ENCODE data around the gene ERRFI1. TPM values are rescaled to one million over a fixed set of nuclear protein-coding genes. Genes with fewer than 3 reads are reported as not detected.

ERRFI1 gene
- total and polyA plus RNA-seq, 10 of the 15 experiments (the other 5 are each of a cell fraction or from before 2014, with no cell fraction given): 0.90 to 6.5 (median 3.1) TPM

DNA sequence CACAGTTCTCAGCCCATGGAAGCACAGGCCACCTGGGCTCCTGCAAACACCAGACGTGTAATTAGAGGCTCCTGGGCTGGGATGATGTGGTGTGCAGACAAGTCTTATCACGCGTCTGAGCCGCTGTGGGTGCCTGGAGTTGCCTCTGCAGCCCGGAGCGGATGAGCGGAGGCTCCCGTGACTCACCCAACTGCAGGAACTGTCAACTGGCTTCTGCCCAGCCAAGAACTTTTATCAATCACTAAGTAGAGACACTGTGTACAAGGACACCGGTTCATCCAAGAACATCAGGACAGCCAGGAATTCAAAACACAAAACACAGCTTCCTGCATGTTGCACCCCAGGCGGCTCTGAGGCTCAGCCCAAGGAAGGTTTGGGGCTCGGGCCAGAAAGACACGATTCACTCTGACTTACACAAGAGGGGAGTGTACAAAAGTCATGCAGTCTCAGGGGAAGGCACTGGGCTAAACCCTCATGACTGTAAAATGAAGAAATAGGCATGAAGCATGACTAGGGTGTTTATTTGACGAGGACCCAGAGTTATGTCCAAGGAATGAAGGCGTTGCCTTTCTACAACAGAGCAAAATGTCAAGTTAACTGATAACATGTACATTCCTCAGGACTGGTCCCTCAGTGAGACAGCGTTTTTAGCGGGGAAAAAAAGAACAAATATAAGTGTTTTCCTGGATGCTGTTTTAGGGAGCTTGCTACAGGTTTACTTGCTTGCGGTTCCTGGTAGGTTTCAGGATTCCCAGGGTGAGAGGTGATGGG lies 21.1 kb downstream of the ERRFI1 start (continued):
- TF ChIP-seq, protein P1, sequence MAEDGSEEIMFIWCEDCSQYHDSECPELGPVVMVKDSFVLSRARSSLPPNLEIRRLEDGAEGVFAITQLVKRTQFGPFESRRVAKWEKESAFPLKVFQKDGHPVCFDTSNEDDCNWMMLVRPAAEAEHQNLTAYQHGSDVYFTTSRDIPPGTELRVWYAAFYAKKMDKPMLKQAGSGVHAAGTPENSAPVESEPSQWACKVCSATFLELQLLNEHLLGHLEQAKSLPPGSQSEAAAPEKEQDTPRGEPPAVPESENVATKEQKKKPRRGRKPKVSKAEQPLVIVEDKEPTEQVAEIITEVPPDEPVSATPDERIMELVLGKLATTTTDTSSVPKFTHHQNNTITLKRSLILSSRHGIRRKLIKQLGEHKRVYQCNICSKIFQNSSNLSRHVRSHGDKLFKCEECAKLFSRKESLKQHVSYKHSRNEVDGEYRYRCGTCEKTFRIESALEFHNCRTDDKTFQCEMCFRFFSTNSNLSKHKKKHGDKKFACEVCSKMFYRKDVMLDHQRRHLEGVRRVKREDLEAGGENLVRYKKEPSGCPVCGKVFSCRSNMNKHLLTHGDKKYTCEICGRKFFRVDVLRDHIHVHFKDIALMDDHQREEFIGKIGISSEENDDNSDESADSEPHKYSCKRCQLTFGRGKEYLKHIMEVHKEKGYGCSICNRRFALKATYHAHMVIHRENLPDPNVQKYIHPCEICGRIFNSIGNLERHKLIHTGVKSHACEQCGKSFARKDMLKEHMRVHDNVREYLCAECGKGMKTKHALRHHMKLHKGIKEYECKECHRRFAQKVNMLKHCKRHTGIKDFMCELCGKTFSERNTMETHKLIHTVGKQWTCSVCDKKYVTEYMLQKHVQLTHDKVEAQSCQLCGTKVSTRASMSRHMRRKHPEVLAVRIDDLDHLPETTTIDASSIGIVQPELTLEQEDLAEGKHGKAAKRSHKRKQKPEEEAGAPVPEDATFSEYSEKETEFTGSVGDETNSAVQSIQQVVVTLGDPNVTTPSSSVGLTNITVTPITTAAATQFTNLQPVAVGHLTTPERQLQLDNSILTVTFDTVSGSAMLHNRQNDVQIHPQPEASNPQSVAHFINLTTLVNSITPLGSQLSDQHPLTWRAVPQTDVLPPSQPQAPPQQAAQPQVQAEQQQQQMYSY (CRISPR knock-in tag; IDR thresholded peaks at IDR 0.05): no peak
- no peak for TF ChIP-seq ZNF207 (IDR thresholded peaks at IDR 0.05; ENCODE audit: borderline replicate concordance)
- no peak for TF ChIP-seq BACH1 (IDR thresholded peaks at IDR 0.05; ENCODE audit: borderline replicate concordance)
- TF ChIP-seq RBBP5 (conservative IDR thresholded peaks at IDR 0.05): no peak

- Histone ChIP-seq H3K9me3 (replicated peaks; ENCODE audit: control insufficient read depth, insufficient read depth, low read length) (no peaks in the 10 kb centered on the region), H3K27ac (ENCODE audit: control insufficient read depth, insufficient read depth) (no peak overlapping the region), H2AFZ (ENCODE audit: control insufficient read depth, low read depth, low read length) (no peak overlapping the region), H3K27me3 (replicated peaks in 1 of 2; ENCODE audit: control insufficient read depth in 2 of 2, insufficient read depth in 2 of 2, low read length in 1 of 2) (no peaks in the 10 kb centered on the region), H3K4me2 (ENCODE audit: control insufficient read depth, insufficient read depth) (no peak overlapping the region), H3K79me2 (ENCODE audit: control insufficient read depth, insufficient read depth, low read length) (no peaks in the 10 kb centered on the region), H3K36me3 (ENCODE audit: control insufficient read depth in 2 of 2, insufficient read depth in 2 of 2, low read length in 1 of 2) (no peaks in the 10 kb centered on the region), H3K4me3 (no peak overlapping the region), H4K20me1 (ENCODE audit: control insufficient read depth, insufficient read depth) (no peaks in the 10 kb centered on the region), H3K4me1 (ENCODE audit: control insufficient read depth, insufficient read depth, low read length) (no peaks in the 10 kb centered on the region), H3K9ac (ENCODE audit: control insufficient read depth, insufficient read depth, low read length) (no peak overlapping the region)
- in situ Hi-C loops (cut with MboI): no loop called here
- ChIA-PET POLR2A (no interaction called here), SMC1A (ENCODE audit: uncharacterized antibody, unreplicated experiment) (interaction anchor here (0.6 to 1.9 kb wide), 3 partner anchors 11 to 266 kb away, joined by 3 to 4 read pairs (median 3); no protein-coding TSS in a partner anchor), RAD21 (ENCODE audit: unreplicated experiment) (no interaction called here), CTCF (interaction anchor here (0.8 kb wide), 1 partner anchor 28 kb away, joined by 3 read pairs; no protein-coding TSS in a partner anchor)
- no peak for ATAC-seq
- intact Hi-C loops (cut with micrococcal nuclease; ENCODE audit: unreplicated experiment): no loop called here
- no peak for FAIRE-seq
- no peak for DNase-seq (ENCODE audit: low read depth, low spot score)
- WGBS (ENCODE audit: insufficient coverage, insufficient replicate concordance, low lambda C conversion rate, missing lambda C conversion rate): 88% methylated on average over 18 of the region's 18 CpGs
- no TSS peak for BruUV-seq (replicated peaks)
- TF ChIP-seq DPF2 (IDR thresholded peaks at IDR 0.05) (no peak), RCOR1 (conservative IDR thresholded peaks at IDR 0.05; ENCODE audit: low read depth, low read length) (no peak), RAD21 (IDR thresholded peaks at IDR 0.05; ENCODE audit: insufficient read depth, low read depth, low read length) (no peak), SKIL (IDR thresholded peaks at IDR 0.05; ENCODE audit: low read depth, poor library complexity, severe bottlenecking) (no peak), CUX1 (IDR thresholded peaks at IDR 0.05; ENCODE audit: insufficient replicate concordance, low read depth, low read length) (no peak)
Measured at GRCh38 chr1:8004113-8004802, 21.9 kb downstream of the ERRFI1 start.

All from GM12878 (cell line).